GM18505 (cell line): ENCODE measurements around the gene LRRC55.

Experiments used
- ATAC-seq: cut with Tn5 transposase; IDR thresholded peaks from one replicate; pipeline ENCODE4 v1.9.1; 2021; ENCODE audit not compliant: unreplicated experiment
- POLR2A ChIP-seq: IDR thresholded peaks from 4 replicates; pipeline ENCODE4 v1.6.1; 2011; ENCODE audit warnings: borderline replicate concordance; ENCODE audit not compliant: insufficient read depth, insufficient read length; ENCODE audit errors: extremely low read depth

Gene LRRC55

DNA sequence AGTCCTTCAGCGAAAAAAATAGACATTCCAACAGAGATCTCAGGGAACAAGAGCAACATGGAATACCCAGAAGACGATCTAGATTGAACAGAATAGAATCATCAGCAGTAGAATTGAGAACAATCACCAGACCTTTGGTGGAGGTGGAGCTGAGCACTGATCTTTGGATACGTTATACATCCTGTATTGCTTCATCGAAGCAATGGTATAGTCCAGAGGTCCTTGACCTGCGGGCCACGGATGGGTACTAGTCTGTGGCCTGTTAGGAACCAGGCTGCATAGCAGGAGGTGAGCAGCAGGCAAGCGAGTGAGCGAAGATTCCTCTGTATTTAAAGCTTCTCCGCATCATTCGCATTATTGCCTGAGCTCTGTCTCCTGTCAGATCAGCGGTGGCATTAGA is 17.6 kb downstream of the LRRC55 start:
- TF ChIP-seq POLR2A, result no peak
- no peak for ATAC-seq

DNA sequence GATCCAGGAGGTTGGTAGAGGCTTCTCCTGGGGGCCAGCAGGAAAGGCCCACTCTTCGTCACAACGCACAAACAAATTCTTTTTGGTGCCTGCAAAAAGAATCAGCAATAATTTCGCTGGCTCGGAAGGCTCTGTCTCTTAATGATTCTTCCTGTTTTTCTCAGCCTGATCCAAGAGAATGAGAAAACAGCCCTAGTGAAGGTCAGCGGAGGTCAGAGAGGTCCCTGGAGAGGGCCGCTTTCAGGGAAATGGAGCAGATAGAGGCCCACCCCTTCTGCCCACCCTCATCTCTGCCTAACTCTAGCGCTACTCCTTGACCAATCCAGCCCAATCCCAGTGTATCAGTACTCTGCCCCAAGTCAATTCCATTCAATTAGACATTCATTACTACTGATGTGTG is 19.2 kb downstream of the LRRC55 start:
- no peak for ATAC-seq
- no peak for TF ChIP-seq POLR2A

DNA sequence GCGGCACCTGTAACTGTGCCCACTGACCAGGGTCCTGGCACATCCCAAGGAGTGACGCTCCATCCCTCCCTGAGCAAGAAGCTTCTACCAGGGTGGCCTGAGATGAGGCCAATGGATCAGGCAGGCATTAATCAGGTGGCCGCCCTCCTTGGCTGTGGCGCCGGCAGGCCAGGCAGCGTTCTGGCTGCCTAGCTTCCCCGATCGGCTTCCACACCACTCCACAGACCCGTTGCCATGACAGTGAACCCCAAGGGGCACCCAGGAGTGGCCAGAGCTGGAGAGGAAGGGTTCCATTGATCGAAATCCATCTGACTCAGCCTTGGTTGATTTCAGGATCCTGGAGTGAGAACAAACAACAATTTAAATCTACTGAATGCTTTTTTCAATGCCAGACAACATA is 20.5 kb downstream of the LRRC55 start:
- ATAC-seq, result no peak

DNA sequence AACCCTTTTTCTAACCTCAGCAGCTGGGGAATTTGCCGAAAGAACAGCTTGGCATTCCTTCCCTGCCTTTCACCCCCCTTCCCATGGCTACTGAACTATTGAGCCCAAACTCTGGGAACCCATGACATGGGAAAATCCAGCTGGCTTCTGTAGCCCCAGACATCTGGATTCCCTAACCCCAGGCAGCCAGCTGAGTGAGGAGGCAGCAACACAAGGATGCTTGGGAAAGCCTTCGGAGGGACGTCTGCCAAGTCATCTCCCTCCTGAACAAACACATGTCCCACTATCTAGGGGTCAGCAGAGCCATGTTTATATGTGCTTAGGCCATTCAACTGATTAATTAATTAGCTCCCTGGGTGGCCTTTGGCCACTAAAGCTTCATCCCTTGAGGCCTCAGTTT is 21.6 kb downstream of the LRRC55 start:
- TF ChIP-seq POLR2A, result no peak
- ATAC-seq, result no peak

More for the DNA sequence above, 20.5 kb downstream of the LRRC55 start:
- no peak for TF ChIP-seq POLR2A

DNA sequence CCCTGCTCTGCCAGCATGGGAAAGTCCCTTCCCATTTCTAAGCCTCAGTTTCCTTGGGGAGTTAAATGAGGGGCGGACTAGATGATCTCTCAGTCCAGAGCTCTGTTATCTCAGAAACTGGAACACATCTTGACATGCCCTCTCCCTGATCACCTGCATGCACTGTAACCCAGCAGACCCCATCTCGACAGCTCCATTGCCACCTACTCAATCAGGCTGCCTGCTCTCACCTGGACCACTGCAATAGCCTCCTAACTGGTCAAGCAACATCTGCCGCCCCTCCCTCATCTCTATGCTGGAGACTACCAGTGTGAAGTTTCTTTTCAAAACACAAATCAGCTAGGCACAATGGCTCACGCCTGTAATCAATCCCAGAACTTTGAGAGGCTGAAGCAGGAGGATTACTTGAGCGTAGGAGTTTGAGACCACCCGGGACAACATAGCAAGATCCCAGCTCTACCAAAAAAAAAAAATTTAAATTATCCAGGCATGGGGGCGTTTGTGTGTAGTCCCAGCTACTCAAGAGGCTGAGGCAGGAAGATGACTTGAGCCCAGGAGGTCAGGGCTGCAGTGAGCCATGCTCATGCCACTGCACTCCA is 22.2 kb downstream of the LRRC55 start:
- ATAC-seq, result no peak

DNA sequence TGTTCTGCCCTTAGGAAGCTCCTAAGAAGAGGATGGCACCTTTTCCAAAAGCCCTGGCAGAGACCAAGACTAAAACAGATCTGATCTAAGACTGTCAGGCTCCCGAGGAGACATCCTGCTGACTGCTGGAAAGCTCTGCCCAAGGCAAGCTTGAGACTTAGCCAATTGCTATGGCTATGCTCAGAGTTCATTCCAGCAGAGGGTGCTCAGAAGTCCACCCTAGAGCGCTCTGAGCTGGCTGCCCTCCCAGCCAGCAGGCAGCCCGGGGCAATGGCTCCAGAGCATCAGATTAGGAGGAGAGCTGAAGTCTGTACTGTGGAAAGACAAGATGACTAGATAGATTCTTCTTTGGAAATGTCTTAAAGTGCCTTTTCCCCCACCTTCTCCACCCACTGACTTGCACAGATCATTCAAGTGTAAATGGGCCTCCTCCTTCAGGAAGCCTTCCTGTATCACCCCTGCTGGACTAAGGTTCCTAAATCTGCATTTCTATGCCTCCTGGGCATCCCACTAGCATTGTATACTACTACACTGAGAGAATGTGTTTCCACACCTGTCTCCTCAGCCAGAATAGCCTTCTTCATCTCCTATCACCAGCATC is 23.4 kb downstream of the LRRC55 start:
- no peak for ATAC-seq
- TF ChIP-seq POLR2A, result no peak

More for the DNA sequence above, 22.2 kb downstream of the LRRC55 start:
- no peak for TF ChIP-seq POLR2A

DNA sequence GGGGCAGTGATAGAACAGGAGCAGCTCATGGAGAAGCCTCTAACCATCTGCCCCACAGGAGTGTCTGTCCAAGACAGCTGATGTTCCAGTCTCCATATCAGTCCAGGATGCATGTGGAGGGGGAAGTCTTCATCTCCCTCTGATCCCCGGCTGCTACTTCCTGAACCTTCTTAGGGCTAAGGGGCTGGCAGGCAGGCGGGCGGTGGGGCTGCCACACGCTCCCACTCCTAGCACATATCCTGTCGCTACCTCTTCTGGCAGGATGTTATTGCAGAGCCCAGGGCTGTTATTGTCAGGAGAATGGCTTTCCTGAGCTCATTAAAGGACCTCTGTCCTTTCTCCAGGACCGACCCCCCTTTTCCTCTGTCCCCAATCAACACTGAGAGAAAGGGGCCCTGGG is 25.4 kb downstream of the LRRC55 start:
- no peak for ATAC-seq
- TF ChIP-seq POLR2A, result no peak

DNA sequence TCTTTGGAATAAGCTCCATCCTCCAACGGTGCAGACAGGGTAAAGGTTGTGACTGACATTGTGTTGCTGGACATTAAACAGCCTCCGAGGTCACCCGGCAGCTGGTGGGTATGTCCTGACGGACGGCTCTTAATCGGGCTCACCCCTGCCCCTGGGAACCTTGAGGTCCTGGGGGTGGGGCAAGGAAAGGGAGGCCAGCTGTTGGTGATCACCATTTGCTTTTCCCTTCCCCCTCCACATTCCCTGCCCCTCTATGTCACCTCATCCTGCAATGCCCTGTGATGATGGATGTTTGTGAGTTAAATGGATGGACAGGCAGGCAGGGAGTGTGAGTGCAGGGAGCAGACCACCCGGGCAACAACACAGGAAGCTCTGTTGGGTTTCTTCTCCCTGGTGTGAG is 29.0 kb downstream of the LRRC55 start:
- no peak for TF ChIP-seq POLR2A
- ATAC-seq, result no peak

DNA sequence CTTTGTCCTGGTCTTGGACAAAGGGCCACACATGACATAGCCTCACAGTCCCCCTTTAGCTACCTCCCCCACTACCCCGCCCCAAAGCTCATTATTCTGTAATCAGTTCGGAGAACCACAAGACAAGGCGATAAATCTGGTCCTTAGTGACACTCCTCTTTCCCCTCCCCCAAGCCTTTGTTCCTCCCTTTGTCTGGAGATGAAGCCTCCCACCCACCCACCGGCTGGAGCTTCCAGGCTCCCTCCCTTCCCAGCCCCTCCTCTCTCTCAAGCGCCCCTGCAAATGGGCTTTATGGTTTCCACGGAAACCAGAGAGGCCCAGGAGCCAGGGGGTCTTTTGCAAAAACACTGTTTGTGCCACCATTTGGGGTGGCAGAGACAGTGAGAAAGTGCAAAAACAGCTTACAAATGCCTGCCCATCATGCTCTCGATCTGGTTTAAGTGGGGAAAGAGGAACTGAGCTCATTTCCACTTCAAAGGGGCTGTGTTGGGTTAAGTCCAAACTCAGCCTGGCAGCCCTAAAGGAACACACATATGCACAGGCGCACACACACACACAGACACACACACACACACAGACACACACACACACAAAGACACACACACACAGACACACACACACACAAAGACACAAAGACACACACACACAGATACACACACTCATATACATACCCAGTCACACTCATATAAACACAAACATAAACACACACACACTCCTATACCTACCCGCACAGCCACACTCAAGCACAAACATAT is 31.8 kb downstream of the LRRC55 start:
- no peak for TF ChIP-seq POLR2A
- peak; percentile 67 for ATAC-seq

DNA sequence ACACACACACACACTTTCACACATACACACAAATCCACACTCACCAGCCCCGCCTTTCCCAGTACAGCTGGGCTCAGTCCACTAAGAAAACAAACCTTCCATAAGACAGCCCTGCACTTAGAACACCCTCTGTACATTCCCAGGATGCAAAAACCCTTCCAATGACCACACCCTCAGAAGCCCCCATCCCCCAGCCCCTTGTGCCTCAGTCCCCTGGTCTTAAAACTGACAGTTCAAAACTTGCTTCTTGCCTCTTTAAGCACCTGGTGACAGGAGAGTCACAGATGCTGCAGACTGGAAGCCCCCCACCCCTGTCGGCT is 32.3 kb downstream of the LRRC55 start:
- ATAC-seq, result no peak
- TF ChIP-seq POLR2A, result no peak

DNA sequence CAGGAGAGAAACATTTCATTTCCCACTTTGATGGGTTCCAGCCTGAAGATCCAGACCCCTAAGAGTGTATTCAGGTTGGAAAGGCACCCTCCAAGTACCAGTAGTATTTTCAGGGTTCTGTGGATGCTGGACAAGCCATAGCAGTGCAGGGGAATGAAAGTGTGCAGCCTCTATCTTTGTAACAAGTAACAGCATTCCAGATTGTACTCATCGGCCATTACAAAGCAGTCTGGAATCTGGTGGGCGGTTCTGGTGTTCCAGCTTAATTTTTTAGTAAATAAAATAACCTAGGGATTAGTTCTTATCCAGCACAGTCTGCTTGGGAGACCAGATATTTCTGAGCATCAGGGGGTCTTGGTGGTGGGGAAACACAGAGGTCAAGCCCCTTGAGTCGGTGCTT is 32.7 kb downstream of the LRRC55 start:
- no peak for TF ChIP-seq POLR2A
- ATAC-seq, result no peak

DNA sequence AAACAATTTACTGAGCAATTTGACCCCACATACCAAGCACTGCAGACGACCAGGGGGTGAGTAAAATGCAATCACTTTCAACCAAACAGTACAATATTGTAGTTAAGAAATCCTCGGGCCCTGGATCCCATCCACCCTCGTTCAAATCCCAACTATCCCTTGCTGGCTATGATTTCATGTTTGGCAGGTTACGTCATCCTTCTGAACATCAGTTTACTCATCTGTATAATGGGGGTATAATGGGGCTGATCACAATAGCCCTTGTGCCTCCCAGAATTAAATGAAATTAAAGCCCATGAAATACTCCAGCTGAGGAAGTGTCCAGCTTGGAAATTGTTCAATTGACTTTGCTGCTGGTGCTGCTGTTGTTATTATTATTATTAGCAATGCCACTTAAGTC is 34.7 kb downstream of the LRRC55 start:
- TF ChIP-seq POLR2A, result no peak
- no peak for ATAC-seq

DNA sequence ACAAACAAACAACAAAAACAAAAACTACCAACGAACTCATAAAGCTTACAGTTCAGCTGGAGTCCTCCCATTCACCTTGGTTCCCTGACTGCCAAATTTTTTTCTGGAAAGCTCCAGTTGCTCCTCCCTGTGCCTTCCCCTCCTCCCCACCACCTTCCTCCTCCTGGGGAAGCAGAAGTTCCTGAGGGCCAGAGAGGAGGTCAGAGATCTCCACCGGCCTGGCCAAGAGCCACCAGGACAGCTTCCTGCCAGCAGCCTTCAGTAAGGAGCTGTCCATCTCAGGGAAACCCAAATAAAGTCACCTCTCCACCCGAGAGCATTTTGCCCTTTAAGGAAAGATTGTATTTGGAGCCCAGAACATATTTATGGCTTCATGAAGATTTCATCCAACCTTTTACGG is 35.3 kb downstream of the LRRC55 start:
- no peak for TF ChIP-seq POLR2A
- ATAC-seq, result no peak

DNA sequence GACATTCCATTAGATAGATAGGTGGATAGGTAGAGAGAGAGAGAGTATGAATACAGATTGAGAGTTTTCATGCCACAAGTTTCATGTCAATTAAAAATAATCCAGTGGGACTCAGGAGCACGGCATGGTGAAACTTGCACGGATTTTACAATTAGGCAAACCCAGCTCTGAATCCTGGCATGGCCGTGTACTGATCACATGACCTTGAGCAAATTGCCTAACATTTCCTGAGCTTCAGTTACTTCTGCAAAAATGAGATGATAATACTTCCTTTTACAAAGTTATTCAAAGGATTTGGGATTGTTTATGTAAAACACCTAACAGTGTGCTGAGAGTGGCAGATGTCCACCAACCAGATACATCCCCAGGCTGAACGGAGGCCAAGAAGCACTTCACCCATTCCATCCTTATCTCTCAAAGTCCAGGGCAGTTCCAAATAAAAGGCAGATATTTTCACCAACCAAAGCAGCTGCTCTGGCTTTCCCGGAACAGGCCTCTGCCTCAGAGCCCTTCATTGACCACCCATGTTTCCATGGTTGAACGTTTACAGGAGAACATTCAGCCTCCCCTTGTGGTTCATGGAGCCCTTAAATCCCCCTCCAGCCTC is 37.4 kb downstream of the LRRC55 start:
- no peak for ATAC-seq

More for the DNA sequence above, 37.4 kb downstream of the LRRC55 start:
- no peak for TF ChIP-seq POLR2A
